HCT116 (cell line): Measurements from ENCODE around the gene CAPN5. TPM values are rescaled to one million over a fixed set of nuclear protein-coding genes. Genes with fewer than 3 reads are reported as not detected.

Experiments used
- ATAC-seq: fragments of 200-7000 bp; cut with Tn5 transposase; 2 replicates; pipeline ENCODE4 v1.9.1; 2020; ENCODE audit warnings: mild to moderate bottlenecking, moderate library complexity
- BruUV-seq: library from RNA; stranded (reverse); fragments of 400-500 nt; replicated peaks from 2 replicates; lab custom pipeline; 2021; lab: Mats Ljungman, UMichigan
- CTCF ChIA-PET: fragments of 300-600 bp; sonication (Branson Sonifier 250); formaldehyde crosslinking; loops from one replicate; lab custom pipeline; 2021; ENCODE audit warnings: antibody characterized with exemption; lab: Charles Lee
- POLR2A ChIA-PET: fragments of 300-600, 350-600 bp; sonication (Branson Sonifier 250); formaldehyde crosslinking; loops from one replicate; lab custom pipeline; 2021; ENCODE audit warnings: antibody characterized with exemption; lab: Charles Lee
- RAD21 ChIA-PET, 2 experiments: fragments of 300-600 bp; sonication (Branson Sonifier 250); formaldehyde crosslinking; loops; one replicate each; lab custom pipeline; 2023; ENCODE audit warnings: low total read pairs in 2 of 2; ENCODE audit not compliant: uncharacterized antibody in 2 of 2, unreplicated experiment in 2 of 2, low non-redundant PET in 1 of 2; lab: Charles Lee
- DNase-seq: peaks from one replicate; pipeline ENCODE4 v3.0.0-alpha.2; 2010; ENCODE audit warnings: low read depth, low spot score
- H2AFZ ChIP-seq: fragments of 200-600 bp; shearing (Covaris generic), sonication (generic); 2 replicates; pipeline ENCODE4 v1.6.1; 2017; ENCODE audit warnings: low read depth, mixed run types, mixed read lengths, antibody characterized with exemption, low read length; ENCODE audit not compliant: poor library complexity, severe bottlenecking
- H3K27ac ChIP-seq: 2 replicates; pipeline ENCODE4 v1.5.1; 2012; ENCODE audit warnings: low read depth, low read length
- H3K27me3 ChIP-seq: fragments of 200-600 bp; sonication (generic); 2 replicates; pipeline ENCODE4 v1.6.1; 2016; ENCODE audit warnings: mixed run types, low read length, mixed read lengths; ENCODE audit not compliant: insufficient read depth
- H3K36me3 ChIP-seq, 2 experiments: fragments of 200-500 bp in 1 of 2; fragments of 200-600 bp in 1 of 2; sonication (Bioruptor generic) in 1 of 2; sonication (generic) in 1 of 2; 2 replicates each; pipeline versions ENCODE4 v1.5.1 to v1.6.1; 2014 to 2016; ENCODE audit warnings: low read length in 2 of 2, inconsistent platforms in 1 of 2, mixed read lengths in 1 of 2, mixed run types in 1 of 2; ENCODE audit not compliant: insufficient read depth in 2 of 2, control insufficient read depth in 1 of 2
- H3K4me1 ChIP-seq, 2 experiments: fragments of 200-600 bp in 1 of 2; sonication (generic) in 1 of 2; 2 replicates each; pipeline versions ENCODE4 v1.5.1 to v1.6.1; 2012 to 2017; ENCODE audit warnings: low read length in 2 of 2, inconsistent platforms in 1 of 2, mild to moderate bottlenecking in 1 of 2, mixed read lengths in 1 of 2, mixed run types in 1 of 2, moderate library complexity in 1 of 2; ENCODE audit not compliant: insufficient read depth in 2 of 2, control insufficient read depth in 1 of 2
- H3K4me2 ChIP-seq: fragments of 200-600 bp; sonication (generic); 2 replicates; pipeline ENCODE4 v1.6.1; 2017; ENCODE audit warnings: mixed run types, low read length, mixed read lengths
- H3K4me3 ChIP-seq, 2 experiments: fragments of 200-600 bp in 1 of 2; sonication (generic) in 1 of 2; replicated peaks in 1 of 2; 2 replicates each; pipeline ENCODE4 v1.5.1; 2011 to 2016; ENCODE audit warnings: low read length in 2 of 2, control low read depth in 1 of 2, low read depth in 1 of 2, mild to moderate bottlenecking in 1 of 2, mixed read lengths in 1 of 2, mixed run types in 1 of 2
- H3K79me2 ChIP-seq: fragments of 200-600 bp; sonication (generic); 2 replicates; pipeline ENCODE4 v1.6.1; 2017; ENCODE audit warnings: mild to moderate bottlenecking, mixed run types, low read length, moderate library complexity, mixed read lengths; ENCODE audit not compliant: insufficient read depth
- H3K9ac ChIP-seq: fragments of 200-600 bp; sonication (generic); 2 replicates; pipeline ENCODE4 v1.6.1; 2016; ENCODE audit warnings: low read length, mixed read lengths
- H3K9me2 ChIP-seq: fragments of 200-600 bp; sonication (generic), shearing (Covaris generic); 2 replicates; pipeline ENCODE4 v1.6.1; 2017; ENCODE audit warnings: mixed run types, mild to moderate bottlenecking, moderate library complexity; ENCODE audit not compliant: insufficient read depth
- H3K9me3 ChIP-seq, 2 experiments: fragments of 200-500 bp in 1 of 2; fragments of 200-600 bp in 1 of 2; sonication (Bioruptor generic) in 1 of 2; sonication (generic) in 1 of 2; 2 replicates each; pipeline ENCODE4 v1.6.1; 2014 to 2017; ENCODE audit warnings: low read length in 2 of 2, mixed read lengths in 2 of 2, inconsistent platforms in 1 of 2, low read depth in 1 of 2, mild to moderate bottlenecking in 1 of 2, mixed run types in 1 of 2, moderate library complexity in 1 of 2; ENCODE audit not compliant: control insufficient read depth in 1 of 2, insufficient read depth in 1 of 2
- H4K20me1 ChIP-seq: fragments of 200-600 bp; sonication (generic), shearing (Covaris generic); 2 replicates; pipeline ENCODE4 v1.6.1; 2017; ENCODE audit warnings: mixed run types, mild to moderate bottlenecking, moderate library complexity; ENCODE audit not compliant: insufficient read depth
- ATF3 ChIP-seq: IDR thresholded peaks from 2 replicates; pipeline ENCODE4 v1.6.1; 2012
- CBX3 ChIP-seq: IDR thresholded peaks from 2 replicates; pipeline ENCODE4 v1.6.1; 2012; ENCODE audit warnings: low read depth
- CEBPB ChIP-seq: IDR thresholded peaks from 2 replicates; pipeline ENCODE4 v1.6.1; 2012; ENCODE audit warnings: low read depth
- EGR1 ChIP-seq: IDR thresholded peaks from 2 replicates; pipeline ENCODE4 v1.6.1; 2012; ENCODE audit warnings: low read depth
- ELF1 ChIP-seq: IDR thresholded peaks from 2 replicates; pipeline ENCODE4 v1.6.1; 2012; ENCODE audit warnings: low read depth, borderline replicate concordance
- EZH2phosphoT487 ChIP-seq: fragments of 200-600 bp; IDR thresholded peaks from 2 replicates; pipeline ENCODE4 v1.6.1; 2018; ENCODE audit warnings: antibody characterized with exemption, borderline replicate concordance
- FOSL1 ChIP-seq: IDR thresholded peaks from 2 replicates; pipeline ENCODE4 v1.6.1; 2012; ENCODE audit warnings: low read depth
- JUND ChIP-seq: IDR thresholded peaks from 2 replicates; pipeline ENCODE4 v1.6.1; 2012
- MAX ChIP-seq: IDR thresholded peaks from 2 replicates; pipeline ENCODE4 v1.6.1; 2012
- POLR2A ChIP-seq: IDR thresholded peaks from 2 replicates; pipeline ENCODE4 v1.7.0; 2011; ENCODE audit warnings: borderline replicate concordance; ENCODE audit not compliant: insufficient read depth, insufficient read length; ENCODE audit errors: extremely low read depth
- POLR2AphosphoS5 ChIP-seq: IDR thresholded peaks from 2 replicates; pipeline ENCODE4 v1.6.1; 2011; ENCODE audit warnings: mild to moderate bottlenecking, low read depth, low read length, moderate library complexity
- RAD21 ChIP-seq: IDR thresholded peaks from 2 replicates; pipeline ENCODE4 v1.6.1; 2012; ENCODE audit warnings: low read depth, mild to moderate bottlenecking
- REST ChIP-seq: IDR thresholded peaks from 2 replicates; pipeline ENCODE4 v1.6.1; 2012; ENCODE audit warnings: low read depth
- SP1 ChIP-seq: IDR thresholded peaks from 2 replicates; pipeline ENCODE4 v1.6.1; 2012; ENCODE audit warnings: low read depth
- TCF7L2 ChIP-seq: IDR thresholded peaks from 2 replicates; pipeline ENCODE4 v1.7.0; 2011; ENCODE audit warnings: borderline replicate concordance, inconsistent platforms; ENCODE audit not compliant: insufficient read depth, insufficient read length; ENCODE audit errors: extremely low read depth
- YY1 ChIP-seq: IDR thresholded peaks from 2 replicates; pipeline ENCODE4 v1.6.1; 2011; ENCODE audit warnings: low read length, low read depth, moderate library complexity, mild to moderate bottlenecking; ENCODE audit not compliant: insufficient replicate concordance; ENCODE audit errors: extremely low read depth
- ZBTB33 ChIP-seq: IDR thresholded peaks from 2 replicates; pipeline ENCODE4 v1.6.1; 2011; ENCODE audit warnings: mild to moderate bottlenecking, low read length, moderate library complexity; ENCODE audit not compliant: insufficient replicate concordance; ENCODE audit errors: extremely low read depth
- ZFX ChIP-seq: fragments of 450-650 bp; IDR thresholded peaks from 2 replicates; pipeline ENCODE4 v1.6.1; 2017
- ZNF274 ChIP-seq: fragments of 200-500 bp; sonication (Bioruptor generic); IDR thresholded peaks from 2 replicates; pipeline ENCODE4 v1.6.1; 2014; ENCODE audit warnings: mild to moderate bottlenecking, low read depth, low read length, inconsistent platforms
- intact Hi-C: fragments of 100-400 bp; cut with micrococcal nuclease; formaldehyde crosslinking; loops from 2 replicates; pipeline ENCODE4 v1.10.0; 2022
- total RNA-seq: library from RNA; stranded (reverse); gene quantifications from one replicate; pipeline ENCODE4 v1.2.1, GENCODE V29; 2021; ENCODE audit not compliant: unreplicated experiment

Gene CAPN5
- total RNA-seq, 1 experiment from 2014 or later, result 8.6 TPM

- CTCF ChIA-PET, result no interaction called here
- no peak for ATAC-seq
Observed at GRCh38 chr11:77085652-77086051, 18.9 kb downstream of the CAPN5 start.

More at GRCh38 chr11:77085652-77086051, 18.9 kb downstream of the CAPN5 start:
- POLR2A ChIA-PET, result no interaction called here
- H3K79me2 ChIP-seq, result no peaks in the 10 kb centered on the region
- no peak overlapping the region for H3K4me3 ChIP-seq
- peaks cover 2 to 3% of the 10 kb centered on the region in 2 experiments; a peak in 1 of 4 replicates for H3K4me1 ChIP-seq
- H3K4me2 ChIP-seq, result no peak overlapping the region
- H3K36me3 ChIP-seq, result no peaks in the 10 kb centered on the region
- no peaks in the 10 kb centered on the region for H3K9me2 ChIP-seq
- H3K27ac ChIP-seq, result no peak overlapping the region
- no peaks in the 10 kb centered on the region for H3K9me3 ChIP-seq
- no peaks in the 10 kb centered on the region for H4K20me1 ChIP-seq
- RAD21 ChIA-PET, result no interaction called here
- H2AFZ ChIP-seq, result no peak overlapping the region
- BruUV-seq, result no TSS peak
- no peak for TF ChIP-seq POLR2AphosphoS5
- no peak for TF ChIP-seq POLR2A
- no peak for TF ChIP-seq ZFX
- TF ChIP-seq EZH2phosphoT487, result no peak
- no peak for TF ChIP-seq CEBPB
- no peak for TF ChIP-seq SP1
- TF ChIP-seq CBX3, result no peak
- TF ChIP-seq ELF1, result no peak
- TF ChIP-seq ZNF274, result no peak
- no peak for TF ChIP-seq ZBTB33
- no peak for TF ChIP-seq TCF7L2
- TF ChIP-seq YY1, result no peak
- TF ChIP-seq REST, result no peak
- no peak for TF ChIP-seq EGR1
- no peak for TF ChIP-seq FOSL1
- no peak for TF ChIP-seq ATF3
- no peak for TF ChIP-seq MAX
- no peak for TF ChIP-seq RAD21
- TF ChIP-seq JUND, result no peak
- intact Hi-C loops, result no loop called here
- no peaks in the 10 kb centered on the region for H3K27me3 ChIP-seq
- no peak overlapping the region for H3K9ac ChIP-seq
- no peak for DNase-seq
